Activated T-helper 1 cell treated with anti-CD3 and anti-CD28 coated beads, Interleukin-2, amount 50 U/mL, for 16 hours (primary cell): ENCODE measurements around the gene MEA1.
"Not testable (repeated sequence)": the region's sequence is repeated elsewhere in the genome, so short reads cannot be mapped to it uniquely, and the experiment has no call there.

Experiments used
- DNase-seq, 2 donors: peaks; one replicate each; pipeline ENCODE4 v3.0.0-alpha.2; 2020; ENCODE audit warnings: low read depth in 1 of 2, low spot score in 1 of 2

MEA1 gene

DNA sequence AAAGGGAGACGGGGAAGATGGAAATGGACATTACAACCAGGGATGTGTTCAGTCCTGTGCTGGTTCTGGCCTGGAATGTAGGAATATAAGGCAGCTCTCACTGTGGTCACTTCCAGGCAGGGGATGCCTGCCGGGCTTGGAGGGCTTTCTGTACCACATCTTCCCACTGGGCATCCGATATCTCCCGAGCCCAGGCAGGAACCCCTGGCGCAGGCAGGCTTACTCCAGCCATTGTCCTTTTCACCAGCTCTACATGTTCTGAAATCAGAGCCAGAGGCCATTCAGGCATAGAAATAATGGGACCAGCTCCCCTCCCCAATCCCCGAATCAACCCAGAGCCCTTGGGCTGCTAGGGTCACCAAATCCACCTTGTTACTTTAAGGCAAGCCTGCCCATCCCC is 1.4 kb downstream of the MEA1 start:
- no peak for DNase-seq

- DNase-seq, result no peak
These were observed 2.5 kb downstream of the MEA1 start for GRCh38 chr6:43011207-43011606.

- no peak for DNase-seq
These were observed 4.6 kb downstream of the MEA1 start for GRCh38 chr6:43009124-43009523.

DNA sequence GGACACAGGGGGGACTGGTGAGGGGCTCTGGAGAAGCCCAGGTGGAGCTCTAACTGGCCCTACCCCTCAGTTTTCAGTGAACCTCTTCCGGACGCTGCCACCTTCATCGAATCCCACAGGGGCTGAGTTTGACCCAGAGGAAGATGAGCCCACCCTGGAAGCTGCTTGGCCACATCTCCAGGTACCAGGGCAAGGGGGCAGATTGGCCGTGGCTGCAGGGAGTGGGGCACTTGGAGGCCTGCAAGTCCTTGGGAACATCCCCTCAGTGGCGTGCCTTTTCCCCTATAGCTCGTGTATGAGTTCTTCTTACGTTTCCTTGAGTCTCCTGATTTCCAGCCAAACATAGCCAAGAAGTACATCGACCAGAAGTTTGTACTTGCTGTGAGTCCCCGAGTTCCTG is 6.6 kb downstream of the MEA1 start:
- no peak for DNase-seq

GRCh38 chr6:43006251-43006650 is 7.5 kb downstream of the MEA1 start:
- DNase-seq, result no peak

- DNase-seq, result no peak
These were observed 7.9 kb downstream of the MEA1 start for GRCh38 chr6:43005844-43006243.

DNA sequence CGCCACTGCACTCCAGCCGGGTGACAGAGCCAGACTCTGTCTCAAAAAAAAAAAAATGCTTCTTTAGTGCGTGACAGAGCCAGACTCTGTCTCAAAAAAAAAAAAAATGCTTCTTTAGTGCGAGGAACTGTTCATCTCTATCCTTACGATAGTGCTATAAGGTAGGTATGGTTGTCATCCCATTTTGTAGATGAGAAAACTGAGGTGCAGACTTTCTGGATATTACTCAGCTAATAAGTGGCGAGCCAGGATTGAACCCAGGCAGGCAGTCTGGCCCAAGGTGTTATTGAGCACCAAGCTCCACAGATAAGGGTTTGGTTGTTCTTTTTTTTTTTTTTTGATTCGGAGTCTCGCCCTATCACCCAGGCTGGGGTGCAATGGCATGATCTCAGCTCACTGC is 11.9 kb downstream of the MEA1 start:
- no peak for DNase-seq

GRCh38 chr6:42998205-42998604 is 15.5 kb downstream of the MEA1 start:
- DNase-seq, result not testable (repeated sequence)

DNA sequence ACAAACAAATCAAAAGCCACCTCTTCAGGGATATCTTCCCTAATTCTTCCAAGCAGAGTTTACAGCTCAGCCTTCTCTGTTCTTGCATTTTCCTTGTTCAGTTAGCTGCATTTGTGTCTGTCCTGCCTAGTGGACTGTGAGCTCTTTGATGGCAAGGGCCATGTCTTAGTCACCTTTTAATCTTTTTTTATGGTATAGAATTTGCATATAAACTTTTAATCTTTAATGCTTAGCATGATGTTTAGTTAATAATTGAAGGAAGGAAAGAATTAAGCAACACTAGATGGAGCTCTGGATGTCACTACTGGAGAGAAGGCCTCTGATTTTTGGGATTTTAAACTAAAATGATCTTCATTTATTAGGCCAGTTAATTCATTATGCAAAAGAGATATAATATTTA is 17.2 kb downstream of the MEA1 start:
- no peak for DNase-seq

GRCh38 chr6:42993445-42993844 is 20.3 kb downstream of the MEA1 start:
- DNase-seq, result no peak

- DNase-seq, result no peak
These were observed 23.8 kb downstream of the MEA1 start for GRCh38 chr6:42989923-42990322.

DNA sequence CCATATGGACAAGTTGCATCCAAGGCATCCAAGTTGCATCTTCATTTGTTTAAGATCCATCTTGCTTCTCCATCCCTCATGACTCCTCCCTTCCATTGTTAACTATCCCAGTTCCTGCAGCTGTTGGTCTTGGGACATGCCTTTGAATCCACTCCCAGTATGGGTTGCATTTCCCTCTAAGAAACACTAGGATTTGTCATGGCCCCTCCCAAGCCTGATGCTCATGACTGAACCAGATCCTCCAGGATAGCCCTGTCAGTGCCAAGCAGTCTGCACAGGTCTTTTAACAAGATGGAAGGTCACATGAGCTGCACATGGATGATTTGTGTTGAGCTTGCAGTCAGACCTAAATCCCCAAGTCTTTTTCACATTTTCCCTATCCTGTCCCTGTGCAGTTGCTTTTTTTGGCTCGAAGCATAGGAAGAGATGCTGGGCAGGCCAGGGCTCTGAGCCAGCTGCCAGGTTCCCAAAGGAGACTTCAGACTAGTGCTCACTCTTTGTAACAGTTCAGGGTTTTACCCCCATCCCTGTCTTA is 25.2 kb downstream of the MEA1 start:
- no peak for DNase-seq

DNA sequence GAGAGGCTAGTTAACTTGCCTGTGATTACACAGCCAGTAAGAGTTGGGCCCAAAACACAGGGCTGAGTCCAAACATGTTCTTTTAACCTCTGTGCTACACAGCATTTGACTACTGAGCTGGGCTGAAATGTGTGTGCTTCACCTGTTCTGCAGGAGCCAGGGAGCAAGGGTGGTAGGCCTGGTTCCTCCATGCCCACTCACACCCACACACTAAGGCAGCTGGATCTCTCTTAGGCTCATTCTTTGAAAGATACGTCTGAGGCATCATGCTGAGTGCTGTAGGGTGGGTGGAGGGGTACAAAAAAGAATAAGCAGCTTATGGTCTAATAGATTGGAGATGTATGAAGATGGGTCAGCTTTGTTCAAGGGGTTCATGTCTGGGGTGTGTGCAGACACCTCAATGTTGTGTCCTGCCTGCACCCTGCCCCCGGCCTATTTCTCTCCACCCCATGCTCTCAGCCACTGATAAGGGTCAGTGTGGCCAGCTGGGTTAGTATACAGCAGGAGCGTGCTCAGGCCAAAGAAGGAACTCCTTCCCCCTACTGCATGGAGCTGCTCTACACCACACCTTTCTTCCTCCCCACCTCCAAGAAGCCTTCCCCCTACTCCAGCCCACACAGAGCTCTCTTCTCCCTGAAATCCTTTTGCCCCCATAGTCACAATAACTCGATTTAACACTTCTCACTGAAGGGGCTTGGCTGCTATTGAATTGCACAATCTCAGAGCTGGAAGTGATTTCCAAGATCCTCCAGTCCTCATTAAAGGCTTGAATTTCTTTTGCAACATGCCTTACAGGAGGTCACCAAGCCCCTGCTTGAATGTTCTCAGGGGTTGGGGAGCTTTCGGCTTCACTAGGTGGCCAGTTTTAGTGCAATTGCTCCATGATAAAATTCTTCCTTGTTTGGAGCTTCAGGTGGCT is 26.0 kb downstream of the MEA1 start:
- DNase-seq, result no peak

DNA sequence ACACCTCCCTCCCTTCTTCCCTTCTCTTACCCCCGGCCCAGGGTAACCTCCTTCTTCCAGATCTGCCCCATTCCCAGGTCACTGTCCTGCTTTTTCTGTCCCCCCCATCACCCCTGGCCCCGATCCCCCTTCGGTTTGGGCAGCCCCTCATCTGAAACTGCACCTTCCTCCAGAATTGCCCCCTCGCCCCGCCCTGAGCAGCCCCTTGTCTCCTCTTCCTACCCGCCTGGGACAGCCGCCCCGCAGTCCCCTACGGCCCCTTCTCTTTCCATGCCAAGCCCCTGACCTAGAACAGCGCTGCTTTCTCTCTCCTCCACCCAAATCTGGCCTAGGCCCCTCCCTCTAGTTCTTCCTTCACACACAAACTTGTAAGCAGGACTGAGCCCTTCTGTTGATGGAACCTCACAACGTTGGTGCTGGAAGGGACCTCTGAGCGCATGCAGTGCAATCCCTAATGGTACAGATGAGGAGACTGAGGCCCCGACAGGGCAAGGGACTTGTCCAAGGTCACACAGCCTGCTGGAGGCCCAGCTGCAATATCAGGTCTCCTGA is 28.7 kb downstream of the MEA1 start:
- no peak for DNase-seq

DNA sequence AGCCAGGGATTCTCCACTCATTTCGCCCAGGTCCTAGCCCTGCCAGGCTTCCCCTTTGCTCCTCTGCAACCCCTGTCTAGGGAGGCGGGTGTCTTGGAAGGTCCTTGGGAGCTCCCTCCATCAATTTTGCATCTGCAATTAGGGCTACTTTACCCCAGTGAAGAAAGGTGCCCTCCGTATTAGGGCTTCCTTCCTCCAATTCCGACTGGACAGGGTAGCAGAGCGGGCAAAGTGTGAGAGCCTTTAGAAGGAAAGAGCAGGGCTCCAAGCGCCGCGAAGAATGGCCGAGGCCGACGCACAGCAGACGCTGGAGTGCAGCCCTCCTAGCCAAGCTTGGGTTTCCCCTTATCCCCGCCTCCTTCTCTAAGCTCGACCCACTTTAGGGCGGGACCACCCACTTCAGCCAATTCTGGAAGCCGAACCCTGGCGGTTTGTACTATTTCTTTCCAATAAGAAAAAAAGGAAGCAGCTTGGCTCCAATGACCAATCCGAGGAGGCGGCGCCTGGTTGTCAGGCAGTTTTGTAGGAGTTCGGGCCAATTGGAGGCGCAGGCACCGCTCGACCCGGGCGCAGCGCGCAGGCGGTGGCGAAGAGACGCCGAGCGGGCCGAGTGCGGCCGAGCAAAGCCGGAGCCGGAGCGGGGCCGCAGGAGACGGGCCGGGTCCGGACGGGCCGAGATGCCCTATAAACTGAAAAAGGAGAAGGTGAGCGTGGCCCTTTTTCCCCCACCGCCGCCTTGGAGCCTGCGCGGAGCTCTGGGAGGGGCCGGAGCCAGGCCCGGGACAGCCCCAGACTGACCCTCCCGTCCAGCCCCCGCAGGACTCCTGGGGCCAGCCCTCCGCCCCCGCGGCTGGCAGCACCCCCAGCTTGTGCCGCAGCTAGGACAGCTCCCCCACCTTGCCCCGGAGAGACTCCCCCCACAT is 29.5 kb downstream of the MEA1 start, which contains the start of gene PPP2R5D:
Gene PPP2R5D, plus strand, starts transcription at position 570 of the 923 bp plus-strand sequence. Its CDS starts 108 bp downstream, at position 678.
- peak; percentile 92 to 95 for DNase-seq

DNA sequence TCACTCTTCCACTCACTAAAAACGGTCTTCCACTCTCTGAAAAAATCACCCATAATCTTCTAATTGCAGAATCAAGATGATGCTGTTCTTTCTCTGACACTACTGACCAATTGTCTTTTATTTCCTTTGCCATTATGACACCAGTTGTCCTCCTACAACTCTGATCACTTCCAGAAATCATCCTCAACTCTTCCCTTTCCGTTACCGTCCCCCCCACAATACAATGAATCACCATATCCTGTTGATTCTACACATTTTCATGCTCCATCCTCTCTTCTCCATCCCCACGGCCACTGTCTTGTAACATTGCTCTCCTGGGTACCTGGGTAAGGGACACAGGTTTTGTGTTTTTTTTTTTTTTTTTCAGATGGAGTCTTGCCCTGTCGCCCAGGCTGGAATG is 31.9 kb downstream of the MEA1 start:
- no peak for DNase-seq

DNA sequence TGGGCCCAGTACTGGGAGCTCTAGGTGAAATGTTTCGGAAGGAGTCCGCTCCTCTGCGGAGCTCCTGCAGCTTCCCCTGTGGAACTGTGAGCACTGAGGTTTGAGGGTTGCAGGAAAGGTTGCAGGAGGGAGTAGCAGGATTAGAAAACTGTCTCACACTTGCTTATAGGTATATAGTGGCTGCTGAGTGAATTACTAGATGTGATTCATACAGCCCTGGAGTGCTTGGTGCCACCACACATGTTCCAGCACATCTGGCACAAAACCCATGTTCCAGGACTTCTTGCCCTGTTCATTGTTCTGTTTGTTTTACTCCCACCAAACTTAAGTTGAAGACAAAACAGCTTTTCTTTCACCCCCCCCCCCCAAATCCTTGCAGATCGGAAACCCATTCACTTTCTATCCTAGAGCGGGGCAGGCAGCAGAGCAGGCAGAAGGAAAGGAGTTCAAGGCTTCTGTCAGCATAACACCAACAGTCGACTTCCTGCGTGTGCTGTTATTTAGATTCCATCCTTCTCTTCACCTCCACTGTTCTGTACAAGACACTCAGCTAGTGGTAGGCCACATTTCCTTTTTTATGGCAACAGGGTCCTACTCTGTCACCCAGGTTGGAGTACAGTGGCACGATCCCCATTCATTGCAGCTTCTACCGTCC is 34.1 kb downstream of the MEA1 start:
- DNase-seq, result no peak

GRCh38 chr6:42978839-42979522 is 34.8 kb downstream of the MEA1 start, which contains the start of gene PEX6:
PEX6 (minus strand) TSS chr6:42979181; CDS start chr6:42979150, 31 bp downstream.
- peak; percentile 80 to 91 for DNase-seq

DNA sequence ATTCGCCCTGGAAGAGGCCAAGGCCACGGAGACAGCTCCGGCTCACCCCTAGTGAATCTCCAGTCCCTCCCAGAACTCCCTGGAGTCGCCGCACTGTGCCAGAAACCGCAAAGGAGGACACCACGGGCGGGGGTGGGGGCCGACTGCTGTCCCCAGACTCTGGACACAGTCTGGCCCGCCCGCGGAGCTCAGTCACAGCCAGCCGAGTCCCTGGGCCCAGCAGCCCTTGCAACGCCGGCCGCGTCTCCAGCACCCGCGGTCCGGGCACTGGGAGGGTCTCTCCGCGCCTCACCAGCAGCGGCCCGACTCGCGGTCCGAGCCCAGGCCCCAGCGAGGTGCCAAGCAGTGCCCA is 35.3 kb downstream of the MEA1 start:
- no peak for DNase-seq

DNA sequence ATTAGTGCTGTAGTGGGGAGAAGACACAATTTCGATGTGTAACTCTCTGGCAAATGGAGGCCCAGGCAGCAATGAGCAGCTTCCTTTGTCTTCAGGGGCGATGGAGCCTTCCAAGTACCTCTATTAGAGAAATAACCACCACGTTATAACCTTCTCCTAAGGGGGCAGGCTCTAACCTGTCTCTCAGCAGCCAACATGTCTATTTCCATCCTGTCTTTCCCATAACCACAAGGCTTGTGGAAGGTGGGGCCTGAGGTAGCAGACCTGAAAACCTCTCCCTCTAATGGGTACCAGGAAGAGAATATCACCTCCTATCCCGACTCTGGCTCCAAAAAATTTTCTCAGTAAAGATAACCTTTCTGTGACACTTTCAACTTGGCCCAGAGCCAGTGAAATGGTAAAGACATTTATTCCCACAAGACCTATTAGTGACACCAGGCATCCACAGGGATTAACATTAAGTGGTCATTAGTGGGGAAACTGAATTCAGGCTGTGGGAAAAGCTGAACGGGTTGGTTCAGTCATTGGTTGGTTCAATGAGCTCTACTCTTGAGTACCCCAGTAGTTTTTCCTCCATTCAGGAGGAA is 38.7 kb downstream of the MEA1 start:
- no peak for DNase-seq
